K562 (cell line): ENCODE measurements around the gene CDC37. TPM values are rescaled to one million over a fixed set of nuclear protein-coding genes. Genes with fewer than 3 reads are reported as not detected.

Experiments used
- CSDE1 ChIP-seq, 2 experiments: fragments of 450-650 bp; IDR thresholded peaks; 2 replicates each; pipeline ENCODE4 v1.6.1; 2016; ENCODE audit warnings: mild to moderate bottlenecking in 1 of 2
- HLTF ChIP-seq: fragments of 450-650 bp; IDR thresholded peaks from 2 replicates; pipeline ENCODE4 v1.6.1; 2016
- HNRNPL ChIP-seq: fragments of 200-400 bp; formaldehyde crosslinking; IDR thresholded peaks from 2 replicates; pipeline ENCODE4 v1.6.1; 2017; ENCODE audit warnings: low read depth, mild to moderate bottlenecking, low read length
- KAT8 ChIP-seq: fragments of 450-650 bp; IDR thresholded peaks from 2 replicates; pipeline ENCODE4 v1.6.1; 2016; ENCODE audit warnings: low read depth, mild to moderate bottlenecking
- MAX ChIP-seq: sonication (generic); formaldehyde crosslinking; IDR thresholded peaks from 2 replicates; pipeline ENCODE4 v1.9.0; 2022; ENCODE audit warnings: mild to moderate bottlenecking, missing genetic modification reagents
- MAZ ChIP-seq, 2 experiments: fragments of 450-650 bp in 1 of 2; sonication (generic) in 1 of 2; formaldehyde crosslinking; IDR thresholded peaks in 1 of 2; conservative IDR thresholded peaks in 1 of 2; 2 replicates each; pipeline versions ENCODE4 v1.4.0 to v1.5.0; 2020; ENCODE audit warnings: mild to moderate bottlenecking in 1 of 2, missing genetic modification reagents in 1 of 2
- POU5F1 ChIP-seq: fragments of 150-350 bp; IDR thresholded peaks from 2 replicates; pipeline ENCODE4 v1.6.1; 2014; ENCODE audit warnings: borderline replicate concordance, low read length, low read depth, mild to moderate bottlenecking; ENCODE audit not compliant: partially characterized antibody
- RBBP5 ChIP-seq: fragments of 200-600 bp; sonication (generic); IDR thresholded peaks from 2 replicates; pipeline ENCODE4 v1.6.1; 2012; ENCODE audit warnings: borderline replicate concordance, mild to moderate bottlenecking, low read length, control low read depth, inconsistent platforms; ENCODE audit not compliant: insufficient read depth, poor library complexity, severe bottlenecking
- RBM34 ChIP-seq: fragments of 200-400 bp; formaldehyde crosslinking; IDR thresholded peaks from 2 replicates; pipeline ENCODE4 v1.6.1; 2018; ENCODE audit warnings: low read length, borderline replicate concordance; ENCODE audit not compliant: insufficient read depth
- SAP30 ChIP-seq: fragments of 200-600 bp; sonication (generic); IDR thresholded peaks from 2 replicates; pipeline ENCODE4 v1.6.1; 2012; ENCODE audit warnings: borderline replicate concordance, low read depth, mild to moderate bottlenecking, moderate library complexity, low read length, control low read depth, inconsistent platforms; ENCODE audit not compliant: insufficient read depth, poor library complexity, severe bottlenecking
- SIRT6 ChIP-seq: IDR thresholded peaks from one replicate; pipeline ENCODE4 v1.6.1; 2012; ENCODE audit warnings: low read depth, mild to moderate bottlenecking, control low read depth, inconsistent platforms, low read length, moderate library complexity
- SP2 ChIP-seq: IDR thresholded peaks from 2 replicates; pipeline ENCODE4 v1.6.1; 2011; ENCODE audit warnings: mild to moderate bottlenecking, low read depth, low read length, moderate library complexity; ENCODE audit not compliant: poor library complexity, severe bottlenecking; ENCODE audit errors: extremely low read depth
- TFE3 ChIP-seq: fragments of 450-650 bp; formaldehyde crosslinking; IDR thresholded peaks from 2 replicates; pipeline ENCODE4 v1.4.0; 2020; ENCODE audit warnings: mild to moderate bottlenecking, mixed read lengths
- TGIF2 ChIP-seq: sonication (generic); formaldehyde crosslinking; IDR thresholded peaks from 2 replicates; pipeline ENCODE4 v1.8.1; 2022; ENCODE audit warnings: mild to moderate bottlenecking, missing genetic modification reagents, moderate library complexity
- ZFPM2 ChIP-seq: fragments of 250-450 bp; sonication (Bioruptor Pico); IDR thresholded peaks from 2 replicates; pipeline ENCODE4 v1.5.1; 2022; ENCODE audit warnings: mild to moderate bottlenecking
- ZNF407 ChIP-seq: fragments of 450-650 bp; IDR thresholded peaks from 2 replicates; pipeline ENCODE4 v1.6.1; 2016; ENCODE audit warnings: low read depth
- polyA plus RNA-seq, 8 experiments: library from polyadenylated mRNA; depleted of rRNA in 4 of 8; stranded (reverse) in 5 of 8; unstranded in 3 of 8; fragments of >200 nt; fragmentation: Nextera tagmentation in 2 of 8; fragmentation: Illumina TruSeq in 1 of 8; extraction: Ambion mirVana in 2 of 8; extraction: Trizol in 1 of 8; gene quantifications; 2 replicates each; pipeline versions ENCODE4 v1.2.1 to v1.2.3, GENCODE V29; 2011 to 2014; ENCODE audit warnings: inconsistent platforms in 1 of 8, missing spikeins in 1 of 8
- total RNA-seq, 7 experiments: library from RNA; depleted of rRNA in 6 of 7; stranded (reverse); fragments of >200 nt in 6 of 7; fragmentation: Illumina TruSeq in 2 of 7; extraction: Trizol in 2 of 7; gene quantifications; 2 replicates each; pipeline versions ENCODE4 v1.2.1 to v1.2.3, GENCODE V29; 2011 to 2021; ENCODE audit warnings: low replicate concordance in 1 of 7

The CDC37 gene
- total and polyA plus RNA-seq, 9 of the 15 experiments (the other 6 are each of a cell fraction or from before 2014, with no cell fraction given): 6.6 to 538 (median 227) TPM

GRCh38 chr19:10419646-10420443 lies 16.5 kb upstream of the CDC37 start (continued):
- TF ChIP-seq KAT8: no peak
- peak; percentile 91 for TF ChIP-seq HLTF
- TF ChIP-seq SAP30: peak; percentile 92
- 0 out of 2 replicates have a peak, but pooled peaks have one; percentile 36 for TF ChIP-seq HNRNPL
- peak; percentile 52 for TF ChIP-seq SP2
- peak; percentile 69 for TF ChIP-seq RBBP5
- no peak for TF ChIP-seq TFE3 (CRISPR knock-in tag)
- TF ChIP-seq RBM34: no peak
- TF ChIP-seq TGIF2: 0 out of 2 replicates have a peak, but pooled peaks have one; percentile 60
- TF ChIP-seq MAZ (CRISPR knock-in tag; conservative IDR thresholded peaks at IDR 0.05 in 1 of 2, IDR thresholded peaks at IDR 0.05 in 1 of 2): peak in 1 of 2 experiments; percentile 66; a peak in 1 of 4 replicates
- TF ChIP-seq ZNF407: no peak
- no peak for TF ChIP-seq SIRT6
- peak; percentile 100 for TF ChIP-seq MAX (CRISPR knock-in tag)
- TF ChIP-seq CSDE1 (IDR thresholded peaks at IDR 0.05): peak in 1 of 2 experiments; percentile 87; a peak in 3 of 4 replicates
- TF ChIP-seq POU5F1: no peak
- no peak for TF ChIP-seq ZFPM2 (CRISPR knock-in tag)
